Stimulated activated CD4-positive, alpha-beta T cell treated with anti-CD3 and anti-CD28 coated beads, Interleukin-1b, Interleukin-23, amount 100 ng/mL, for 1 hour (primary cell): ENCODE measurements around the gene SRSF10.
"Not testable (repeated sequence)": the region's sequence is repeated elsewhere in the genome, so short reads cannot be mapped to it uniquely, and the experiment has no call there.

Experiments
- DNase-seq, 2 donors: peaks; one replicate each; pipeline ENCODE4 v3.0.0-alpha.2; 2020; ENCODE audit warnings: low read depth in 2 of 2

Gene SRSF10

GRCh38 chr1:23997812-23998211 lies 17.7 kb upstream of the SRSF10 start:
- no peak for DNase-seq

GRCh38 chr1:23996700-23997229 lies 16.6 kb upstream of the SRSF10 start:
- DNase-seq, result no peak

GRCh38 chr1:23995431-23995837 lies 15.3 kb upstream of the SRSF10 start:
- DNase-seq, result no peak

- not testable (repeated sequence) for DNase-seq
These were observed 11.9 kb upstream of the SRSF10 start for GRCh38 chr1:23992011-23992410.

DNA sequence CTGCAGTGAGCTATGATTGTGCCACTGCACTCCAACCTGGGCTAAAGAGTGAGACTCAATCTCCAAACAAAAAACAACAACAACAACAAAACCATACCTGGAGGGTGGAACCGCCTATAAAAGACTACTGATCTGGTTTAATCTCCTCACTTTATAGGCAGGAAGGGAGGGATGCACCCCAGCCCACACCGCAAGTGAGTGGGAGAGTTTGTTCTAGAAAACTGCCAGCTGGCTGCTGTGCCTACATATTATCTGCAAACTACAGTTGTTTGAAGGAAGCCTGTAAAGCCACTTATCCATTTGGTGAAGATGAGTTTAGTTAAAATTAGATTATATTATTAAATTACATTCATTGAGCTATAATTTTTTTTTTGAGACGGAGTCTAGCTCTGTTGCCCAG lies 9.1 kb upstream of the SRSF10 start:
- DNase-seq, result no peak

DNA sequence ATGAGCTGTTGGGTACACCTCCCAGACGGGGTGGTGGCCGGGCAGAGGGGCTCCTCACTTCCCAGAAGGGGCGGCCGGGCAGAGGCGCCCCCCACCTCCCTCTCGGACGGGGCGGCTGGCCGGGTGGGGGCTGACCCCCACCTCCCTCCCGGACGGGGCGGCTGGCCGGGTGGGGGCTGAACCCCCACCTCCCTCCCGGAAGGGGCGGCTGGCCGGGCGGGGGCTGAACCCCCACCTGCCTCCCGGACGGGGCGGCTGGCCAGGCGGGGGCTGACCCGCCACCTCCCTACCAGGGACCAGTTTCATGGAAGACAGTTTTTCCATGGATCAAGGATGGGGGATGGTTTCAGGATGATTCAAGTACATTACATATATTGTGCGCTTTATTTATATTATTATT lies 6.9 kb upstream of the SRSF10 start:
- DNase-seq, result not testable (repeated sequence)

DNA sequence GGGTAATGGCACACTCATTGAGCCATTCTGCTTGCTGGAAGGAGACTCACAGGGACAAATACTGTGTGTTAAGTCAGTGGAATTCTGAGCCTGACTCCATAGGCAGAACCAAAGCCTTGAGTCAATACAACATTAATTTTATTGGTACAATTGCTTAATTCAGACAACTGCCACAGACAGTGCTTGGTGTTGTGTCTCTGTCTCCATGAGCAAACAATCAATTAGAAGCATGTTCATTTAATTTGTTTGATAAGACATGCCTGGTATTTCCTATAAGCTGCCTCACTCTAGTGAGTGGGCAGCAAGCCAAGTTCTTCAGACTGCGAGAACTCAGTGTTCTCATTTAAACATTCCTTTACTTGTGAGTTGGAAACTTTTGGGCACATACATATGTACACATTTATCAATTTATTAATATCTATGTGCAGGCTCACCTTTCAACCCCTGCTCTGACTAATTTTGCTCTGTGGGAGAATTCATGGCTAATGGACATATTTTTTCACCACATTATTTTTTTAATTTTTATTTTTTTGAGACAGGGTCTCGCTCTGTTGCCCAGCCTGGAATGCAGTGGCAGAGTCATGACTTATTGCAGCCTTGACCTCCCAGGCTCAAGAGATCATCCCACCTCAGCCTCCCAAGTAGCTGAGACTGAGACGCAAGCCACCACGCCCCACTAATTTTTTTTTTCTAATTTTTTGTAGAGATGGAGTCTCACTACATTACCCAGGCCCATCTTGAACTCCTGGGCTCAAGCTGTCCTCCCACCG lies 4.5 kb upstream of the SRSF10 start:
- no peak for DNase-seq

- DNase-seq, result peak in 1 of 2 donors; percentile 14
These were observed 572 bp upstream of the SRSF10 start for GRCh38 chr1:23980728-23981070.

DNA sequence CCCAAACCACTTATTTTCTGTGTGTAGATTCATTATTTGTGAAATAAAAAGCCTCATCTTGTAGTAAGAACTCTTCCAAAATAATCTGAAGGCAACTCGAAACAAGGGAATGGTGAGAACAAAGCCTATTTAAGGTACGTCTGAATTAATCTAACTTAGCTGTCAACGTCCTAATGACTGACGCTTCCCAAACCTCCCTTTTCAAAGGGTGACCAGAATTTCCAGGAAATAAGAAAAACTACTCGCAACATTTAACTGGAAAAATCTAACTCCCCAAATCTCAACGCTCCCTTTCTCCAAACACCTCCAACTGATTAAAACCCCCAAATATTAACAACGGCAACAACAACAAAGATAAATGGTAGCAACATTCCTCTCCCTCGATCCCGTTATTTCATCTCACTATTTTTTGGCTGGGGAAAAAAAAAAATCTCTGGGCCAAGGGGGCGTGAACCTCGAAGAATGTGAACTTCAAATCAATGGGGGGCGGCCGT lies 693 bp downstream of the SRSF10 start:
- DNase-seq, result no peak

GRCh38 chr1:23978805-23979204 lies 1.3 kb downstream of the SRSF10 start:
- no peak for DNase-seq

- no peak for DNase-seq
These were observed 2.3 kb downstream of the SRSF10 start for GRCh38 chr1:23977854-23978191.

DNA sequence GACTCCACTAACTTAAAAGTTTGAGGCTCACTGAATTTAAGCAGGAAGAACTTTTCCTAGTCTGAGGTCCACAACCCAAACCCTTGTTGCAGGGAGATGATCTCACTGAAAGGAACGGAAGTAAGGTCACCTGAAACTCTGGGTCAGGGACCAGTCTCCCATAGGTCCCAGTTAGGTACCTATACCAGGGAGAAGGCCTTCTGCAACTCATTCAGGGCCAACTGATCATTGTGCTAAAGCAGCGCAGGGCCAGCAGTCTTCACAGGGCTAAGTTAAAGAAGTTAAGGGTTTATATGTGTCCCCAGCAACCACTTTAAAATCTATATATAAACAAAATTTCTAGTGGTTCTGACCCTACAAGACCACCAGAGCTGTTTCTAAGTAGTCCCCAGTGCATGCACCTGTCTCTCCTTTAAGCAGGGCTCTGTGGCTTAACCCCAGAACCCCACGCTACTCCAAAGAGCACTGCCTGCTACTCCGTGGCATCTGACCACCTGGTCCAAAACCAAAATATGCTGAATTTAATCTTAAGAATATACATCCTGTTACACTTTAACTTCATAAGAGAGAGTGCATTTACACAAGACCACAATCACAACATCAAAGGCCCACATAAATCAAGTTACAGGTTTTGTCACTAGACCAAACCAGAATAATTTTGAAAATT lies 2.8 kb downstream of the SRSF10 start:
- no peak for DNase-seq

- DNase-seq, result no peak
These were observed 12.3 kb downstream of the SRSF10 start for GRCh38 chr1:23967871-23968270.

- DNase-seq, result no peak
These were observed 13.1 kb downstream of the SRSF10 start for GRCh38 chr1:23966973-23967493.

- no peak for DNase-seq
These were observed 15.1 kb downstream of the SRSF10 start for GRCh38 chr1:23964790-23965740.

DNA sequence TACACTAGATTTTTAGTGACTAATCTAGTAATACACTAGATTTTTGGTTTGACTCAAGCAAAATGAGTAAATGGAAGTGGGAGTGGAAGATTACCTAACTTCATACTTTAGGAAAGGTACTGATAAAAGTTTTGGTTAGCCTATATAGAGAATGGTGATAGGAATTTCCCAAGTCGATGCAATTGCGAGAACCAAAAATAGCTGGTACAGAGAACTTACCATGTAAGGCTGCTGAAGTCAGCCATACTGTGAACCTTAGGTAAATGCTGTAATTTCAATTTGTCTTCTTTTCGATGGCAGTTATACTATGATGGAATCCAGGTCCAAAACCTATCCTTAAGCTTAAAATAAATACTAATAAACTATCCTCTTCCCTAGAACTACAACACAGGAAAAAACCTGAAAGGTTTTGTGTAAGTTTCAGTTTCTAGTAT lies 15.9 kb downstream of the SRSF10 start:
- DNase-seq, result no peak

DNA sequence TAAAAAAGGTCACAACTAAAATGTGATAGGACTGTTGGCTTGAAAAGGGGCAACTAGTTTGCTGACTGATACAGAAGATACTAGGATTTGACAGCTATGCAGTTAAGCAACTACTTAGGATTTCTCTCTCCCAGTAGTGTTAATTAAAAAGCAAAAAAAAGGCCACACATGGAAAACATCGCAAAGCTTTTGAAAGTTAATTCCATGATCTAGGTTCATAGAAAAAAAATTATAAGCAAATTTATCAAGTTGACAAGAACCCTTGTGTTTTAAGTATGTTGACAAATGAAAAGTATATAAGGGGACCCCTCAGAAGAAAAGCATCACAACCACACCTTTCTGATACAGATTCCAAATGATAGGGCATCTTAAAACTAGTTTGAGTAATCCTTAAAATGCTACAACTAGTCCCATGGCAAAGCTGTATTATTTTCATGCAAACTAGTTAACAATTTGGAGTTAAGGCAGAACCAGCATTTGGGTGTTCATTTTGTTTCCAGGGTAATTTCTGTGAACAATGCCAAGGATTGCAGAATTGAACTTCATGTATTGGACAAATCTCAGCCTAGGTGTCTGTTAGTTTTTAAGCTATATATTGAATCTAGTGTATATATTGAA lies 16.4 kb downstream of the SRSF10 start:
- DNase-seq, result no peak

DNA sequence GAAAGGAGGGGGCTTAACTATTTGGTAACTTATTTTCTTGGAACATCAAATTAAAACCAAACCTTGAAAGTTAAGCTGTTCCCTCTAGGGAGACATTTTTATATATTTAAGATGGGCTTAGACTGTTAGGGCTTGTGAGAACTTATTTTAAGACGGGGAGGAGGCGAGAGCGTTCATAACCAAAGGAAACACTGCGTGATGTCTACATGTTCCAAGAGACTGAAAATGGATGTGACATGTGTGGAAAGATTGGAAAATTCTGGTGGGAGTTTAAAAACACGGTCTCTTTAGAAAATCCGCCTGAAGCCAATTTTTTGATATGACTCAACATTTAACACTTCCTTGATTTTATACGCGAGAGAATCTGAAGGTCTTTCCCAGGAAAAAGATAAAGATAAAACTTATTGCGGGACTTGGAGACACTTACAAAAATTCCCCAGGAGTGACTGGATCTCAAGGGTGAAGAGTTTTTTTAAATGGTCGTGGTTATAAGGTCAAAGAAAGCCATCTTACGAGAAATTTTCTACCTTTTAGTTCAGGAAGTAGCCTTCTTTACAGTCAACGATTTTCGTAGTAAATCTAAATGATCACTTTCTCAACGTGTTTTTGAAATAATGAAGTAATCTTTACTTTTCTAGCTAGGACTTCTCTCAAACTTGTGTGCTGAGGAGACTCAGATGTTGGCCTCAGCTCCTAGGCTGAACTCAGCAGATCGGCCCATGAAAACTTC lies 19.7 kb downstream of the SRSF10 start:
- no peak for DNase-seq

DNA sequence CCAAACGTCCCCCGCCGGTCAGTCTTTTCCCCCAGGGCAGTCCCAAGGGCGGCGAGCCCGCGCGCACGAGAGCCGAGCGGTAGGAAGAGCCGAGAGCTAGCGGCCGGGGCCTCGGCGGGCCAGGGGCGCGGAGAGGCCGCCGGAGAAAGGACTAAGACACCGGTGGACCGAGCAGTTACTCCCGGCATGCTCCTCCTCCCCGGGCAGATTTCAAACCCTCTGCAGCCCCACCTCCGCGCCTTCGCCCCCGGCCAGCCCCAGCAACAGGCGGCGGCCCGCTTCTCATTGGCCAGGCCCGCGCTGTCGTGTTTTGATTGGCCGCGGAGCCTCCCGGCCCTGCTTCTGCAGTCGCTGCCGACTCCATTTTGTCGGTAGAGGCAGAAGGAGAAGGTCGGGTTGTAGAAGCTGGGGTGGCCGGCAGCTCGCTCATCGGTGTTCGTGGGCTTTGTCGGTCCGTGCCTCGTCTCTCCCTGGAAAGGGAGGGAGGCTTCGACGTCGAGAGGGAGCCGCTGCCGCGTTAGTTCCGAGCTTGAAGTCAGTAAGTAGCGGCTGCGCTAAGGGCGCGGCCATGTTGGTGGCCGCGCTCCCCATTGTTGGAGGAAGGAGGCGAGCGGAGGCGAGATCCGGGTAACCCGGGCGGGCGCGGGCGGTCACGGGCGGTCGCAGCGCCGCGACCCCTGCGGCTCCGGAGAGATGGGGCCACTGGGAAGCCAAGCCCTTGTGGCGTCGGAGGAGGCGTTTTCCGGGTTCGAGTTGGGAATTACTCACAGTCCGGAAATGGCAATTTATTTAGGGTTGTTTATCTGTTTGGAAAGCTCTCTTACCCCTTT lies 20.5 kb downstream of the SRSF10 start, which contains the start of gene PNRC2:
Gene PNRC2, plus strand, starts transcription at position 368 of the 830 bp plus-strand sequence. CDS start 1,630 bp downstream, outside the sequence.
- peak; percentile 82 to 90 for DNase-seq
